ENCODE results near the gene LRFN5. TPM values are rescaled to one million over a fixed set of nuclear protein-coding genes. Genes with fewer than 3 reads are reported as not detected.
A peak's percentile ranks its signal among the peaks of the same experiment; 100 is the strongest.

Gene LRFN5
- total RNA-seq, 1 donor from 2014 or later: 1.0 TPM

GRCh38 chr14:41607304-41607775 lies 664 bp downstream of the LRFN5 start:
- ATAC-seq: no peak
- Histone ChIP-seq H3K27ac (no peak overlapping the region), H3K9me3 (no peaks in the 10 kb centered on the region), H3K27me3 (peaks cover 57% of the 10 kb centered on the region), H3K4me3 (peak overlapping the region; percentile 52), H3K4me1 (peaks cover 4% of the 10 kb centered on the region), H3K36me3 (no peaks in the 10 kb centered on the region)
- intact Hi-C loops (cut with DNase I): no loop called here
- TF ChIP-seq, protein P1, sequence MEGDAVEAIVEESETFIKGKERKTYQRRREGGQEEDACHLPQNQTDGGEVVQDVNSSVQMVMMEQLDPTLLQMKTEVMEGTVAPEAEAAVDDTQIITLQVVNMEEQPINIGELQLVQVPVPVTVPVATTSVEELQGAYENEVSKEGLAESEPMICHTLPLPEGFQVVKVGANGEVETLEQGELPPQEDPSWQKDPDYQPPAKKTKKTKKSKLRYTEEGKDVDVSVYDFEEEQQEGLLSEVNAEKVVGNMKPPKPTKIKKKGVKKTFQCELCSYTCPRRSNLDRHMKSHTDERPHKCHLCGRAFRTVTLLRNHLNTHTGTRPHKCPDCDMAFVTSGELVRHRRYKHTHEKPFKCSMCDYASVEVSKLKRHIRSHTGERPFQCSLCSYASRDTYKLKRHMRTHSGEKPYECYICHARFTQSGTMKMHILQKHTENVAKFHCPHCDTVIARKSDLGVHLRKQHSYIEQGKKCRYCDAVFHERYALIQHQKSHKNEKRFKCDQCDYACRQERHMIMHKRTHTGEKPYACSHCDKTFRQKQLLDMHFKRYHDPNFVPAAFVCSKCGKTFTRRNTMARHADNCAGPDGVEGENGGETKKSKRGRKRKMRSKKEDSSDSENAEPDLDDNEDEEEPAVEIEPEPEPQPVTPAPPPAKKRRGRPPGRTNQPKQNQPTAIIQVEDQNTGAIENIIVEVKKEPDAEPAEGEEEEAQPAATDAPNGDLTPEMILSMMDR (IDR thresholded peaks at IDR 0.05): no peak
- DNase-seq: no peak

- intact Hi-C loops (cut with DNase I): no loop called here
- DNase-seq (no peak), ATAC-seq (no peak)
- H3K36me3 ChIP-seq: no peaks in the 10 kb centered on the region
- TF ChIP-seq, protein P1 (IDR thresholded peaks at IDR 0.05): no peak
- H3K4me1 ChIP-seq: peaks cover 4% of the 10 kb centered on the region
- H3K27ac ChIP-seq: no peak overlapping the region
- peak overlapping the region; percentile 52 for H3K4me3 ChIP-seq
- peaks cover 60% of the 10 kb centered on the region for H3K27me3 ChIP-seq
- no peaks in the 10 kb centered on the region for H3K9me3 ChIP-seq
Measured at GRCh38 chr14:41607966-41608663, 1.4 kb downstream of the LRFN5 start.

GRCh38 chr14:41608681-41609390 lies 2.2 kb downstream of the LRFN5 start:
- intact Hi-C loops (cut with DNase I): no loop called here
- H3K4me1 ChIP-seq: peaks cover 4% of the 10 kb centered on the region
- H3K27me3 ChIP-seq: peaks cover 54% of the 10 kb centered on the region
- ATAC-seq: no peak
- H3K4me3 ChIP-seq: peak overlapping the region; percentile 52
- H3K36me3 ChIP-seq: no peaks in the 10 kb centered on the region
- no peaks in the 10 kb centered on the region for H3K9me3 ChIP-seq
- no peak overlapping the region for H3K27ac ChIP-seq
- TF ChIP-seq, protein P1 (IDR thresholded peaks at IDR 0.05): no peak
- DNase-seq: no peak

GRCh38 chr14:41609704-41610183 lies 3.1 kb downstream of the LRFN5 start:
- ATAC-seq: peak; percentile 12
- peaks cover 4% of the 10 kb centered on the region for H3K4me1 ChIP-seq
- DNase-seq: peak; percentile 61
- H3K4me3 ChIP-seq: peak overlapping the region; percentile 52
- no peaks in the 10 kb centered on the region for H3K36me3 ChIP-seq
- TF ChIP-seq, protein P1 (IDR thresholded peaks at IDR 0.05): peak; percentile 5
- H3K9me3 ChIP-seq: no peaks in the 10 kb centered on the region
- intact Hi-C loops (cut with DNase I): no loop called here
- H3K27ac ChIP-seq: no peak overlapping the region
- H3K27me3 ChIP-seq: peaks cover 54% of the 10 kb centered on the region

DNA sequence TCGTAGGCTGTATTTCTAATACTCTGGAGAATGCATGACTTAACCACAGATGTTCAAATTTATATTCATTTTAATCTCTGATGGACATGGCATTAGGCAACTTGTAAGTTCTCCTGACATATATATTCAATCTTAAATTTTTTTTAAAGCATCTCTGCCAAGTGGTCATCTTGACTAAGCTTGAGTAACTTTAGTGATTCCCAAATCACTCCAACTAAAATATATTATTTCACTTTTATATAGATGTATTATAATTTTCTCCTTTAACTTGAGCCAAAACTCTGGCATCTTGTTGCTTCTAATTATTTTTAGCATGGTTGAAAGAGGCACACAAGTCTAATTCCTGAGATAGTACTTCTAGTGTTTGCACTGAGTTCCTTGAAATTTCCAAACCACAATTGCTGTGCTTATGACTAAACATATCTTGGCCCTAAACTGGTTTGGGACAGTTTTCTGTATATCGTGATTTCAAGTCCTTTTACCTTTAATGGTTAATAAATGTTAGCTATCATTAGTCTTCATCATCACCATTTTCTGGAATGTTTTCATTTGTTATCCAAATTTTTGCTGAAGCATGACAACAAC lies 8.4 kb downstream of the LRFN5 start:
- DNase-seq (no peak), ATAC-seq (no peak)
- no peaks in the 10 kb centered on the region for H3K36me3 ChIP-seq
- intact Hi-C loops (cut with DNase I): no loop called here
- TF ChIP-seq, protein P1 (IDR thresholded peaks at IDR 0.05): no peak
- H3K9me3 ChIP-seq: no peaks in the 10 kb centered on the region
- H3K4me3 ChIP-seq: no peak overlapping the region
- peaks cover 6% of the 10 kb centered on the region for H3K27me3 ChIP-seq
- H3K4me1 ChIP-seq: no peaks in the 10 kb centered on the region
- H3K27ac ChIP-seq: no peak overlapping the region
